Fibroblast of lung (primary cell): ENCODE results near the gene VSIG10L. TPM values are rescaled to one million over a fixed set of nuclear protein-coding genes. Genes with fewer than 3 reads are reported as not detected.

Experiments
- DNase-seq, 2 donors: peaks; one replicate each; pipeline versions ENCODE4 v3.0.0 to v3.0.0-alpha.2; 2010; ENCODE audit warnings: low read depth in 2 of 2
- H2AFZ ChIP-seq: 2 replicates; pipeline ENCODE4 v1.5.1; 2012; ENCODE audit warnings: low read length, control low read depth, inconsistent platforms
- H3K27ac ChIP-seq: 2 replicates; pipeline ENCODE4 v1.5.1; 2011; ENCODE audit warnings: low read length, control low read depth; ENCODE audit not compliant: insufficient read depth
- H3K27me3 ChIP-seq: 2 replicates; pipeline ENCODE4 v1.5.1; 2011; ENCODE audit warnings: mild to moderate bottlenecking, low read length; ENCODE audit not compliant: control insufficient read depth, insufficient read depth
- H3K36me3 ChIP-seq: 2 replicates; pipeline ENCODE4 v1.5.1; 2011; ENCODE audit warnings: low read length; ENCODE audit not compliant: control insufficient read depth, insufficient read depth
- H3K4me1 ChIP-seq: 2 replicates; pipeline ENCODE4 v1.5.1; 2011; ENCODE audit warnings: low read length; ENCODE audit not compliant: control insufficient read depth, insufficient read depth; ENCODE audit errors: extremely low read depth
- H3K4me2 ChIP-seq: 2 replicates; pipeline ENCODE4 v1.5.1; 2011; ENCODE audit warnings: low read length, control low read depth; ENCODE audit not compliant: insufficient read depth; ENCODE audit errors: extremely low read depth
- H3K4me3 ChIP-seq, 4 experiments: fragments of 200-600 bp in 1 of 4; sonication (generic) in 1 of 4; replicated peaks in 1 of 4; 2 replicates each; pipeline ENCODE4 v1.5.1; 2011 to 2016; ENCODE audit warnings: low read length in 4 of 4, low read depth in 3 of 4, mild to moderate bottlenecking in 3 of 4, control low read depth in 2 of 4, inconsistent platforms in 1 of 4, mixed read lengths in 1 of 4; ENCODE audit not compliant: insufficient read depth in 1 of 4; ENCODE audit errors: control extremely low read depth in 1 of 4
- H3K79me2 ChIP-seq: 2 replicates; pipeline ENCODE4 v1.5.1; 2012; ENCODE audit warnings: mild to moderate bottlenecking, low read length, inconsistent platforms; ENCODE audit not compliant: control insufficient read depth, insufficient read depth
- H3K9ac ChIP-seq: 2 replicates; pipeline ENCODE4 v1.5.1; 2011; ENCODE audit warnings: mild to moderate bottlenecking, low read length, control low read depth; ENCODE audit not compliant: insufficient read depth
- H3K9me3 ChIP-seq: 2 replicates; pipeline ENCODE4 v1.5.1; 2012; ENCODE audit warnings: low read depth, low read length; ENCODE audit not compliant: control insufficient read depth, insufficient read depth
- H4K20me1 ChIP-seq: 2 replicates; pipeline ENCODE4 v1.5.1; 2011; ENCODE audit warnings: low read length; ENCODE audit not compliant: control insufficient read depth, insufficient read depth; ENCODE audit errors: extremely low read depth
- EZH2 ChIP-seq: IDR thresholded peaks from 2 replicates; pipeline ENCODE4 v1.5.1; 2012; ENCODE audit warnings: low read length, control low read depth, mild to moderate bottlenecking; ENCODE audit errors: missing control alignments
- polyA plus RNA-seq, 2 donors: library from polyadenylated mRNA; depleted of rRNA in 1 of 2; stranded (reverse) in 1 of 2; unstranded in 1 of 2; fragments of >200 nt; gene quantifications; 2 replicates each; pipeline ENCODE4 v1.2.1, GENCODE V29; 2011 to 2012; ENCODE audit warnings: missing spikeins in 1 of 2
- total RNA-seq: library from RNA; depleted of rRNA; stranded (reverse); fragments of >200 nt; gene quantifications from 2 replicates; pipeline ENCODE4 v1.2.1, GENCODE V29; 2014
- TF ChIP-seq, protein P1 (sequence below), 2 donors: IDR thresholded peaks in 1 of 2; conservative IDR thresholded peaks in 1 of 2; 1 replicate in 1 of 2; 2 replicates in 1 of 2; pipeline ENCODE4 v1.5.1; 2011 to 2012; ENCODE audit warnings: low read length in 2 of 2, control low read depth in 1 of 2, inconsistent platforms in 1 of 2, low read depth in 1 of 2, mild to moderate bottlenecking in 1 of 2

VSIG10L gene
- total and polyA plus RNA-seq, 2 donors (not counting 1 experiment from before 2014, with no cell fraction given): 0.33 to 0.66 TPM

DNA sequence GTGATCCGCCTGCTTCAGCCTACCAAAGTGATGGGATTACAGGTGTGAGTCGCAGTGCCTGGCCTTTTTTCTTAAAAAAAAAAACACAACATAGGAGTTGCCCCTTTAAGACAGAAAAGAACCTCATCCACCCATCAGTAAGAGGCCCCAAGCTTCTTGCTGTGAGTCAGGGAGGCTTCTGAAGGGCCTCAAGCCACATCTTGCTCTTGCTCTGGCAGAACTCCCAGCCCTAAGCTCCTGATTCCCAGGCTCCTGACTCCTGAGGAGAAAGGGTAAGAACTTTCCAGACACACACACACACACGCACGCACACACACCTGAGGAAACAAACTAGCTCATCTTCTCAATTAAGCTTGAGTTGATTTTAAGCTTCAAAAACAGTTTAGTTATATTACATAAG lies 17.4 kb upstream of the VSIG10L start:
- Histone ChIP-seq H2AFZ (no peak overlapping the region), H3K4me3 (no peak overlapping the region), H3K79me2 (no peaks in the 10 kb centered on the region), H3K9ac (no peak overlapping the region), H3K4me2 (no peak overlapping the region), H3K4me1 (peaks cover 6% of the 10 kb centered on the region), H4K20me1 (no peaks in the 10 kb centered on the region), H3K36me3 (no peaks in the 10 kb centered on the region), H3K27me3 (no peaks in the 10 kb centered on the region), H3K9me3 (no peaks in the 10 kb centered on the region), H3K27ac (no peak overlapping the region)
- peak; percentile 91 to 92 for DNase-seq
- TF ChIP-seq EZH2: no peak
- TF ChIP-seq, protein P1, sequence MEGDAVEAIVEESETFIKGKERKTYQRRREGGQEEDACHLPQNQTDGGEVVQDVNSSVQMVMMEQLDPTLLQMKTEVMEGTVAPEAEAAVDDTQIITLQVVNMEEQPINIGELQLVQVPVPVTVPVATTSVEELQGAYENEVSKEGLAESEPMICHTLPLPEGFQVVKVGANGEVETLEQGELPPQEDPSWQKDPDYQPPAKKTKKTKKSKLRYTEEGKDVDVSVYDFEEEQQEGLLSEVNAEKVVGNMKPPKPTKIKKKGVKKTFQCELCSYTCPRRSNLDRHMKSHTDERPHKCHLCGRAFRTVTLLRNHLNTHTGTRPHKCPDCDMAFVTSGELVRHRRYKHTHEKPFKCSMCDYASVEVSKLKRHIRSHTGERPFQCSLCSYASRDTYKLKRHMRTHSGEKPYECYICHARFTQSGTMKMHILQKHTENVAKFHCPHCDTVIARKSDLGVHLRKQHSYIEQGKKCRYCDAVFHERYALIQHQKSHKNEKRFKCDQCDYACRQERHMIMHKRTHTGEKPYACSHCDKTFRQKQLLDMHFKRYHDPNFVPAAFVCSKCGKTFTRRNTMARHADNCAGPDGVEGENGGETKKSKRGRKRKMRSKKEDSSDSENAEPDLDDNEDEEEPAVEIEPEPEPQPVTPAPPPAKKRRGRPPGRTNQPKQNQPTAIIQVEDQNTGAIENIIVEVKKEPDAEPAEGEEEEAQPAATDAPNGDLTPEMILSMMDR (conservative IDR thresholded peaks at IDR 0.05 in 1 of 2, IDR thresholded peaks at IDR 0.05 in 1 of 2; ENCODE audit: low read depth in 1 of 2, low read length in 2 of 2): no peak

DNA sequence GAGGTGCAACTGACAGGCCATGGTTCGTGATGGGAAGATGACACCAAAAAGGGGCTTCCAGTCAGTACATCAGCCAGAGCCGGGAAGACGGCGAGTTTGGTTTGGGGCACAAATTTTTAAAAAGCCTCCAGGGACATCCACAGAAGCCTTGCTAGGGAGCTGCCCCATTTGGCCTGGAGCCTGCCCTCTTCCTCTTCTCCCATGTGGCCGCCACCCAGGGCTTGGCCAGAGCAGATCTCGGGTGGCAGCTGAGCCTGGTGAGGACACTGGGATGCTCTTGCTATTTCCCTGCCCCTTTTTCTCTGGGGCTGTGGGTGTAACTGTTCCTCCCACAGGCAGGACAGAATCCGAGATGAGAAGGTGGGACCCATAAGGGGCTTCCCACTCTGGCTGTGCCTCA lies 16.0 kb upstream of the VSIG10L start:
- H3K79me2 ChIP-seq: no peaks in the 10 kb centered on the region
- no peak overlapping the region for H3K4me2 ChIP-seq
- H3K27ac ChIP-seq: no peak overlapping the region
- TF ChIP-seq, protein P1 (conservative IDR thresholded peaks at IDR 0.05 in 1 of 2, IDR thresholded peaks at IDR 0.05 in 1 of 2; ENCODE audit: low read depth in 1 of 2, low read length in 2 of 2): no peak
- no peak for TF ChIP-seq EZH2
- DNase-seq: no peak
- no peaks in the 10 kb centered on the region for H3K9me3 ChIP-seq
- H2AFZ ChIP-seq: no peak overlapping the region
- H3K4me3 ChIP-seq: no peak overlapping the region
- H4K20me1 ChIP-seq: no peaks in the 10 kb centered on the region
- H3K36me3 ChIP-seq: no peaks in the 10 kb centered on the region
- peaks cover 5% of the 10 kb centered on the region for H3K4me1 ChIP-seq
- H3K9ac ChIP-seq: no peak overlapping the region
- H3K27me3 ChIP-seq: no peaks in the 10 kb centered on the region

DNA sequence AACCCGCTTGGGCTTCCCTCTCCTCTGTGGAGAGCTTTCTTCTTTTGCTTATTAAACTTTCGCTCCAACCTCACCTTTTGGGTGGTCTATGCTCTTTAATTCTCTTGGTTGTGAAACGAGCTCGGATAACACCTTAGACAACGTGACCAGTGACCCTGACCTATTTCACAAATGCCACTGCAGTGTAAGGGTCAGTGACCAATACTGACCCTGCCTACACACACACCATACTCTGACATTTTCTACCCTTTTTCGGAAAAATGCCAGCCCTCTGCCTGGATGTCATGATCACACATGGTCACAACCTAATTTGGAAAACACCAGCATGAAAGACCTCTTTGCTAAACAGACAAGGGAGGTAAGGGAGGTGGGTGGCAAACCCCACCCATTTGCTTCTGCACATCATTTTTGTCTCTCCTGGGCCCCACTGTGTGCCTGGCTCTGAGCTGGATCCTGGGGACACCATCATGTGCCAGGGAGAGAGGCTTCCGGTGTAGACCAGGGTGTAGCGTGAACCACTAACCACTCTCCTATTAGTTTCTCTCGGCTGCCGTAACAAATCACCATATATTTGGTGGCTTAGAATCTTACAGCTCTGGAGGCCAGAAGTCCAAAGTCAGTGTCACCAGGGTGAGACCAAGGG lies 14.3 kb upstream of the VSIG10L start:
- no peak for TF ChIP-seq EZH2
- TF ChIP-seq, protein P1 (conservative IDR thresholded peaks at IDR 0.05 in 1 of 2, IDR thresholded peaks at IDR 0.05 in 1 of 2; ENCODE audit: low read depth in 1 of 2, low read length in 2 of 2): no peak
- H3K27me3 ChIP-seq: no peaks in the 10 kb centered on the region
- H3K36me3 ChIP-seq: no peaks in the 10 kb centered on the region
- no peak overlapping the region for H3K4me3 ChIP-seq
- no peaks in the 10 kb centered on the region for H3K79me2 ChIP-seq
- no peak overlapping the region for H3K9ac ChIP-seq
- no peak overlapping the region for H3K4me2 ChIP-seq
- H3K27ac ChIP-seq: no peak overlapping the region
- H3K9me3 ChIP-seq: no peaks in the 10 kb centered on the region
- DNase-seq: no peak
- H2AFZ ChIP-seq: no peak overlapping the region
- H4K20me1 ChIP-seq: no peaks in the 10 kb centered on the region
- no peaks in the 10 kb centered on the region for H3K4me1 ChIP-seq
